Peyer's patch (tissue), 4 donors: ENCODE results near the gene FRYL.

Experiments used
- CTCF ChIP-seq, 6 experiments: fragments of 450-650 bp in 4 of 6; fragments of 200-600 bp in 2 of 6; sonication (generic) in 1 of 6; IDR thresholded peaks; one replicate each; pipeline ENCODE4 v1.5.1; 2017 to 2019; ENCODE audit warnings: antibody characterized with exemption in 6 of 6, mild to moderate bottlenecking in 3 of 6, moderate library complexity in 1 of 6
- POLR2A ChIP-seq, 2 donors: fragments of 450-650 bp; IDR thresholded peaks; one replicate each; pipeline ENCODE4 v1.5.1; 2017; ENCODE audit warnings: antibody characterized with exemption in 2 of 2, mild to moderate bottlenecking in 2 of 2, moderate library complexity in 2 of 2

- no peak for TF ChIP-seq CTCF (IDR thresholded peaks at IDR 0.05)
- TF ChIP-seq POLR2A (IDR thresholded peaks at IDR 0.05) = no peak
These were observed 275.7 kb downstream of the FRYL start for GRCh38 chr4:48504352-48504751.
